ENCODE measurements around the gene AP1B1.

DNA sequence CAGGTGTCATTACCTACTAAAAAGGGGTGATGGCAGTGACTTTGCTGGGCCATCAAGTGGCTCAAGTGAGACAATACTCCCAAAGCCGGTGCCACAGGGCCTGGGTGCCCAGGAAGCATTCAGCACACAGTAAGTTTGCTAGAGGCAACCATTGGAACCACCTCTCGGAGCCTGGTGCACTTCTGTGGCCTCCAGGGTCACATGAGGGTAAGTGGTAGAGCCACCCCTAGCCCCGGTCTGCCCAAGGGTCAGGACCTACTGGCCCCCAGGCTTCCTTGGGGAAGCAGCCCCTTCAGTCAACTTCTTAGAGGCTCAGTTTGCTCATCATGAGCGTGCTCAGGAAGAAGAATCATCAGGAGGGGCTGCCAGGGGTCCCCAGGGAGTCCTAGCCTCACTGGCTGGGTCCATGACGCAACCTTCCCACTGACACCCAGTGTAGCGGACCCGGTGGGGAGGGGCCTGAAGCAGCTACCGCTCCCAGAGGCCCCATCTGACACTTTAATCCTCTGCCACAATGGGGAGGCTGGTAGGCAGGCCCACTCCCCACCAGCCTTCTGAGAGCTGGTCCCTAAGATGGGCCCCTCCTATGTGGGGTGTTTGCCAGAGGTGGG lies 55.4 kb downstream of the AP1B1 start:
- TF ChIP-seq FOXA1 (IDR thresholded peaks at IDR 0.05) (no peak), EGR1 (IDR thresholded peaks at IDR 0.05; ENCODE audit: low read depth in 2 of 2) (no peak), GABPA (IDR thresholded peaks at IDR 0.05 in 1 of 2, conservative IDR thresholded peaks at IDR 0.05 in 1 of 2) (no peak)
- TF ChIP-seq, protein P1, sequence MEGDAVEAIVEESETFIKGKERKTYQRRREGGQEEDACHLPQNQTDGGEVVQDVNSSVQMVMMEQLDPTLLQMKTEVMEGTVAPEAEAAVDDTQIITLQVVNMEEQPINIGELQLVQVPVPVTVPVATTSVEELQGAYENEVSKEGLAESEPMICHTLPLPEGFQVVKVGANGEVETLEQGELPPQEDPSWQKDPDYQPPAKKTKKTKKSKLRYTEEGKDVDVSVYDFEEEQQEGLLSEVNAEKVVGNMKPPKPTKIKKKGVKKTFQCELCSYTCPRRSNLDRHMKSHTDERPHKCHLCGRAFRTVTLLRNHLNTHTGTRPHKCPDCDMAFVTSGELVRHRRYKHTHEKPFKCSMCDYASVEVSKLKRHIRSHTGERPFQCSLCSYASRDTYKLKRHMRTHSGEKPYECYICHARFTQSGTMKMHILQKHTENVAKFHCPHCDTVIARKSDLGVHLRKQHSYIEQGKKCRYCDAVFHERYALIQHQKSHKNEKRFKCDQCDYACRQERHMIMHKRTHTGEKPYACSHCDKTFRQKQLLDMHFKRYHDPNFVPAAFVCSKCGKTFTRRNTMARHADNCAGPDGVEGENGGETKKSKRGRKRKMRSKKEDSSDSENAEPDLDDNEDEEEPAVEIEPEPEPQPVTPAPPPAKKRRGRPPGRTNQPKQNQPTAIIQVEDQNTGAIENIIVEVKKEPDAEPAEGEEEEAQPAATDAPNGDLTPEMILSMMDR (IDR thresholded peaks at IDR 0.05; ENCODE audit: low read depth, low read length, missing input control) = no peak
- TF ChIP-seq, protein P2, sequence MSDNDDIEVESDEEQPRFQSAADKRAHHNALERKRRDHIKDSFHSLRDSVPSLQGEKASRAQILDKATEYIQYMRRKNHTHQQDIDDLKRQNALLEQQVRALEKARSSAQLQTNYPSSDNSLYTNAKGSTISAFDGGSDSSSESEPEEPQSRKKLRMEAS (IDR thresholded peaks at IDR 0.05) = no peak
